ENCODE results near the gene CAPN2.
A peak's percentile ranks its signal among the peaks of the same experiment; 100 is the strongest.

Gene CAPN2

GRCh38 chr1:223775054-223775453 is 62.7 kb downstream of the CAPN2 start:
- no peak for TF ChIP-seq CTCF (IDR thresholded peaks at IDR 0.05)
- H3K27me3 ChIP-seq (ENCODE audit: control insufficient read depth, insufficient read depth, low read length): no peaks in the 10 kb centered on the region
- H3K9me3 ChIP-seq (ENCODE audit: control insufficient read depth, low read length): no peaks in the 10 kb centered on the region
- no peak overlapping the region for H3K27ac ChIP-seq
- no peaks in the 10 kb centered on the region for H3K4me1 ChIP-seq
- H2AFZ ChIP-seq: no peak overlapping the region
- no peaks in the 10 kb centered on the region for H3K36me3 ChIP-seq (ENCODE audit: control insufficient read depth, insufficient read depth, low read length)
- no peak overlapping the region for H3K4me2 ChIP-seq (ENCODE audit: low read length)
- no peaks in the 10 kb centered on the region for H3K79me2 ChIP-seq
- H3K4me3 ChIP-seq (ENCODE audit: low read depth, low read length): no peak overlapping the region
- no peak overlapping the region for H3K9ac ChIP-seq

- no peak for TF ChIP-seq CTCF (IDR thresholded peaks at IDR 0.05)
- H3K4me3 ChIP-seq (ENCODE audit: low read depth, low read length): no peak overlapping the region
- H3K27ac ChIP-seq: peak overlapping the region; percentile 39
- no peak overlapping the region for H3K4me2 ChIP-seq (ENCODE audit: low read length)
- H3K9ac ChIP-seq: no peak overlapping the region
- H3K36me3 ChIP-seq (ENCODE audit: control insufficient read depth, insufficient read depth, low read length): no peaks in the 10 kb centered on the region
- H3K9me3 ChIP-seq (ENCODE audit: control insufficient read depth, low read length): no peaks in the 10 kb centered on the region
- no peaks in the 10 kb centered on the region for H3K79me2 ChIP-seq
- H2AFZ ChIP-seq: no peak overlapping the region
- no peaks in the 10 kb centered on the region for H3K4me1 ChIP-seq
- H3K27me3 ChIP-seq (ENCODE audit: control insufficient read depth, insufficient read depth, low read length): no peaks in the 10 kb centered on the region
Observed at GRCh38 chr1:223775711-223776074, 63.4 kb downstream of the CAPN2 start.

- H3K4me3 ChIP-seq (ENCODE audit: low read depth, low read length): no peak overlapping the region
- no peaks in the 10 kb centered on the region for H3K36me3 ChIP-seq (ENCODE audit: control insufficient read depth, insufficient read depth, low read length)
- no peaks in the 10 kb centered on the region for H3K9me3 ChIP-seq (ENCODE audit: control insufficient read depth, low read length)
- peak overlapping the region; percentile 39 for H3K27ac ChIP-seq
- H2AFZ ChIP-seq: no peak overlapping the region
- TF ChIP-seq CTCF (IDR thresholded peaks at IDR 0.05): no peak
- no peaks in the 10 kb centered on the region for H3K79me2 ChIP-seq
- H3K9ac ChIP-seq: no peak overlapping the region
- H3K4me2 ChIP-seq (ENCODE audit: low read length): no peak overlapping the region
- H3K27me3 ChIP-seq (ENCODE audit: control insufficient read depth, insufficient read depth, low read length): no peaks in the 10 kb centered on the region
- no peaks in the 10 kb centered on the region for H3K4me1 ChIP-seq
Observed at GRCh38 chr1:223776075-223776814, 63.9 kb downstream of the CAPN2 start.

GRCh38 chr1:223776826-223777454 is 64.6 kb downstream of the CAPN2 start:
- H3K36me3 ChIP-seq (ENCODE audit: control insufficient read depth, insufficient read depth, low read length): no peaks in the 10 kb centered on the region
- no peaks in the 10 kb centered on the region for H3K79me2 ChIP-seq
- no peaks in the 10 kb centered on the region for H3K9me3 ChIP-seq (ENCODE audit: control insufficient read depth, low read length)
- H2AFZ ChIP-seq: no peak overlapping the region
- no peak overlapping the region for H3K27ac ChIP-seq
- no peak overlapping the region for H3K4me3 ChIP-seq (ENCODE audit: low read depth, low read length)
- H3K4me1 ChIP-seq: no peaks in the 10 kb centered on the region
- H3K4me2 ChIP-seq (ENCODE audit: low read length): no peak overlapping the region
- no peaks in the 10 kb centered on the region for H3K27me3 ChIP-seq (ENCODE audit: control insufficient read depth, insufficient read depth, low read length)
- no peak overlapping the region for H3K9ac ChIP-seq
- no peak for TF ChIP-seq CTCF (IDR thresholded peaks at IDR 0.05)

- Histone ChIP-seq H3K36me3 (ENCODE audit: control insufficient read depth, insufficient read depth, low read length) (no peaks in the 10 kb centered on the region), H3K4me3 (ENCODE audit: low read depth, low read length) (no peak overlapping the region), H3K9me3 (ENCODE audit: control insufficient read depth, low read length) (no peaks in the 10 kb centered on the region), H3K4me2 (ENCODE audit: low read length) (no peak overlapping the region), H2AFZ (no peak overlapping the region), H3K4me1 (no peaks in the 10 kb centered on the region), H3K27me3 (ENCODE audit: control insufficient read depth, insufficient read depth, low read length) (no peaks in the 10 kb centered on the region), H3K9ac (no peak overlapping the region), H3K79me2 (no peaks in the 10 kb centered on the region), H3K27ac (no peak overlapping the region)
- no peak for TF ChIP-seq CTCF (IDR thresholded peaks at IDR 0.05)
Observed at GRCh38 chr1:223780318-223780717, 68.0 kb downstream of the CAPN2 start.

Measured in parathyroid adenoma (tissue), 2 donors.